Stimulated activated CD4-positive, alpha-beta T cell treated with anti-CD3 and anti-CD28 coated beads, Interleukin-12 subunit alpha, Interleukin-12 subunit beta, amount 100 ng/mL, for 24 hours (primary cell): ENCODE results near the gene RMC1.
A peak's percentile ranks its signal among the peaks of the same experiment; 100 is the strongest.
"Not testable (repeated sequence)": the region's sequence is repeated elsewhere in the genome, so short reads cannot be mapped to it uniquely, and the experiment has no call there.

Experiments used
- DNase-seq, 2 experiments: peaks; one replicate each; pipeline ENCODE4 v3.0.0-alpha.2; 2020; ENCODE audit warnings: low read depth in 2 of 2

Gene RMC1

GRCh38 chr18:23503038-23503962 lies at the start of gene RMC1:
RMC1 (plus strand) TSS chr18:23503511; CDS start chr18:23503619, 108 bp downstream.
- DNase-seq = peak; percentile 95 to 98

GRCh38 chr18:23453680-23454058 lies 49.6 kb upstream of the RMC1 start:
- no peak for DNase-seq

- no peak for DNase-seq
Measured at GRCh38 chr18:23456835-23457234, 46.5 kb upstream of the RMC1 start.

- DNase-seq = no peak
Measured at GRCh38 chr18:23458830-23459529, 44.3 kb upstream of the RMC1 start.

GRCh38 chr18:23459530-23459921 lies 43.8 kb upstream of the RMC1 start:
- DNase-seq = no peak

GRCh38 chr18:23460285-23461273 lies 42.7 kb upstream of the RMC1 start:
- DNase-seq = no peak

GRCh38 chr18:23462876-23463275 lies 40.4 kb upstream of the RMC1 start:
- no peak for DNase-seq

GRCh38 chr18:23468753-23469459 lies 34.4 kb upstream of the RMC1 start:
- DNase-seq = no peak

GRCh38 chr18:23470620-23471387 lies 32.5 kb upstream of the RMC1 start:
- no peak for DNase-seq

GRCh38 chr18:23471486-23471885 lies 31.8 kb upstream of the RMC1 start:
- no peak for DNase-seq

GRCh38 chr18:23479829-23480505 lies 23.3 kb upstream of the RMC1 start:
- DNase-seq = no peak

- no peak for DNase-seq
Measured at GRCh38 chr18:23484561-23485182, 18.6 kb upstream of the RMC1 start.

GRCh38 chr18:23485386-23485785 lies 17.9 kb upstream of the RMC1 start:
- no peak for DNase-seq

GRCh38 chr18:23487738-23488570 lies 15.4 kb upstream of the RMC1 start:
- DNase-seq = peak in 1 of 2 experiments; percentile 31

GRCh38 chr18:23489586-23489985 lies 13.7 kb upstream of the RMC1 start:
- not testable (repeated sequence) for DNase-seq

- no peak for DNase-seq
Measured at GRCh38 chr18:23493654-23494053, 9.7 kb upstream of the RMC1 start.

- DNase-seq = no peak
Measured at GRCh38 chr18:23494992-23495391, 8.3 kb upstream of the RMC1 start.

- DNase-seq = no peak
Measured at GRCh38 chr18:23495723-23496440, 7.4 kb upstream of the RMC1 start.
